Smooth muscle cell (in vitro differentiated cells): ENCODE measurements around the gene CHRM1. TPM values are rescaled to one million over a fixed set of nuclear protein-coding genes. Genes with fewer than 3 reads are reported as not detected.

Experiments
- DNase-seq: peaks from one replicate; lab custom pipeline; 2025; ENCODE audit not compliant: unreplicated experiment; lab: John Stamatoyannopoulos, UW
- H2AFZ ChIP-seq: fragments of 200-600 bp; sonication (generic); 2 replicates; pipeline ENCODE4 v1.6.0; 2016; ENCODE audit warnings: antibody characterized with exemption, low read depth, mild to moderate bottlenecking
- H3F3A ChIP-seq: fragments of 200-600 bp; sonication (generic); 2 replicates; pipeline ENCODE4 v1.6.0; 2017; ENCODE audit warnings: antibody characterized with exemption, low read depth
- H3K27ac ChIP-seq: fragments of 200-600 bp; sonication (generic); 2 replicates; pipeline ENCODE4 v1.5.1; 2016; ENCODE audit warnings: low read depth, mild to moderate bottlenecking
- H3K27me3 ChIP-seq: fragments of 200-600 bp; sonication (generic); 2 replicates; pipeline ENCODE4 v1.6.1; 2016; ENCODE audit warnings: low read depth, mild to moderate bottlenecking
- H3K36me3 ChIP-seq: fragments of 200-600 bp; sonication (generic); 2 replicates; pipeline ENCODE4 v1.5.1; 2016; ENCODE audit warnings: low read depth
- H3K4me1 ChIP-seq: fragments of 200-600 bp; sonication (generic); 2 replicates; pipeline ENCODE4 v1.5.1; 2016; ENCODE audit warnings: low read depth
- H3K4me2 ChIP-seq: fragments of 200-600 bp; sonication (generic); 2 replicates; pipeline ENCODE4 v1.6.0; 2016; ENCODE audit warnings: mild to moderate bottlenecking
- H3K4me3 ChIP-seq: fragments of 200-600 bp; sonication (generic); 2 replicates; pipeline ENCODE4 v1.5.1; 2016; ENCODE audit warnings: mild to moderate bottlenecking
- H3K79me2 ChIP-seq: fragments of 200-600 bp; sonication (generic); 2 replicates; pipeline ENCODE4 v1.6.0; 2016; ENCODE audit warnings: low read depth, mild to moderate bottlenecking
- H3K9ac ChIP-seq: fragments of 200-600 bp; sonication (generic); 2 replicates; pipeline ENCODE4 v1.6.0; 2016; ENCODE audit warnings: low read depth
- H3K9me3 ChIP-seq: fragments of 200-600 bp; sonication (generic); replicated peaks from 2 replicates; pipeline ENCODE4 v1.5.1; 2016; ENCODE audit warnings: low read depth
- H4K20me1 ChIP-seq: fragments of 200-600 bp; sonication (generic); 2 replicates; pipeline ENCODE4 v1.6.0; 2016; ENCODE audit warnings: low read depth
- CTCF ChIP-seq: fragments of 200-600 bp; sonication (generic); IDR thresholded peaks from 2 replicates; pipeline ENCODE4 v1.5.1; 2017; ENCODE audit warnings: borderline replicate concordance, mild to moderate bottlenecking, antibody characterized with exemption; ENCODE audit not compliant: insufficient read depth, poor library complexity, severe bottlenecking
- WGBS: methylation state at CpG from one replicate; pipeline ENCODE4 v1.1.7; 2016; ENCODE audit warnings: low lambda C conversion rate; 5-methylcytosine and 5-hydroxymethylcytosine counted together
- polyA plus RNA-seq: library from polyadenylated mRNA; unstranded; fragments of >200 nt; fragmentation: Nextera tagmentation; extraction: Ambion mirVana; gene quantifications from 2 replicates; pipeline ENCODE4 v1.2.1, GENCODE V29; 2016
- total RNA-seq: library from RNA; depleted of rRNA; stranded (reverse); fragments of >200 nt; gene quantifications from 2 replicates; pipeline ENCODE4 v1.2.3, GENCODE V29; 2014

The CHRM1 gene
- total and polyA plus RNA-seq, 2 experiments from 2014 or later, result not detected

GRCh38 chr11:62910141-62910882, 10.9 kb downstream of the CHRM1 start:
- no peak for DNase-seq
- H3F3A ChIP-seq, result no peaks in the 10 kb centered on the region
- no peaks in the 10 kb centered on the region for H3K27me3 ChIP-seq
- H2AFZ ChIP-seq, result no peak overlapping the region
- H4K20me1 ChIP-seq, result no peaks in the 10 kb centered on the region
- H3K4me1 ChIP-seq, result peaks cover 4% of the 10 kb centered on the region
- no peaks in the 10 kb centered on the region for H3K36me3 ChIP-seq
- H3K9me3 ChIP-seq, result no peaks in the 10 kb centered on the region
- H3K79me2 ChIP-seq, result no peaks in the 10 kb centered on the region
- WGBS, result 94% methylated on average over 27 of the region's 27 CpGs
- no peak overlapping the region for H3K9ac ChIP-seq
- no peak overlapping the region for H3K4me3 ChIP-seq
- no peak overlapping the region for H3K4me2 ChIP-seq
- TF ChIP-seq CTCF, result no peak
- no peak overlapping the region for H3K27ac ChIP-seq

GRCh38 chr11:62909107-62909894, 11.9 kb downstream of the CHRM1 start:
- Histone ChIP-seq H3K27ac (no peak overlapping the region), H3K9me3 (no peaks in the 10 kb centered on the region), H3K79me2 (no peaks in the 10 kb centered on the region), H4K20me1 (no peaks in the 10 kb centered on the region), H3K4me1 (peaks cover 4% of the 10 kb centered on the region), H3K9ac (no peak overlapping the region), H3K27me3 (no peaks in the 10 kb centered on the region), H3K4me3 (no peak overlapping the region), H3F3A (no peaks in the 10 kb centered on the region), H3K36me3 (no peaks in the 10 kb centered on the region), H3K4me2 (peak overlapping the region; percentile 77), H2AFZ (peak overlapping the region; percentile 97)
- DNase-seq, result peak; percentile 36
- peak; percentile 71 for TF ChIP-seq CTCF
- 40% methylated on average over 20 of the region's 24 CpGs for WGBS

- H3K4me1 ChIP-seq, result peaks cover 4% of the 10 kb centered on the region
- no peaks in the 10 kb centered on the region for H4K20me1 ChIP-seq
- H3K27me3 ChIP-seq, result no peaks in the 10 kb centered on the region
- H3F3A ChIP-seq, result no peaks in the 10 kb centered on the region
- no peak overlapping the region for H3K9ac ChIP-seq
- no peak overlapping the region for H3K27ac ChIP-seq
- H3K36me3 ChIP-seq, result no peaks in the 10 kb centered on the region
- H3K79me2 ChIP-seq, result no peaks in the 10 kb centered on the region
- DNase-seq, result no peak
- peak overlapping the region; percentile 77 for H3K4me2 ChIP-seq
- no peak overlapping the region for H2AFZ ChIP-seq
- no peak overlapping the region for H3K4me3 ChIP-seq
- no peak for TF ChIP-seq CTCF
- H3K9me3 ChIP-seq, result no peaks in the 10 kb centered on the region
- WGBS, result 90% methylated on average over 9 of the region's 9 CpGs
Measured at GRCh38 chr11:62908468-62909072, 12.6 kb downstream of the CHRM1 start.
